Heart left ventricle (tissue), 16 donors: ENCODE data around the gene DEGS1. TPM values are rescaled to one million over a fixed set of nuclear protein-coding genes. Genes with fewer than 3 reads are reported as not detected.

Experiments used
- ATAC-seq, 4 donors: fragments of 200-7000 bp; cut with Tn5 transposase; one replicate each; pipeline ENCODE4 v1.9.1; 2020 to 2022; ENCODE audit warnings: moderate library complexity in 4 of 4, mild to moderate bottlenecking in 3 of 4, moderate number of reproducible peaks in 1 of 4
- DNase-seq, 5 donors: peaks; one replicate each; pipeline ENCODE4 v3.0.0-alpha.2; 2020
- H3K27ac ChIP-seq, 12 donors: fragments of 200-600 bp; sonication (generic) in 4 of 12; one replicate each; pipeline versions ENCODE4 v1.5.0 to v1.8.0; 2016 to 2022; ENCODE audit warnings: mild to moderate bottlenecking in 2 of 12
- H3K27me3 ChIP-seq, 9 donors: fragments of 200-600 bp; sonication (generic) in 2 of 9; one replicate each; pipeline versions ENCODE4 v1.5.1 to v1.8.0; 2016 to 2022; ENCODE audit warnings: mild to moderate bottlenecking in 3 of 9
- H3K36me3 ChIP-seq, 9 donors: fragments of 200-600 bp; sonication (generic) in 2 of 9; one replicate each; pipeline versions ENCODE4 v1.5.0 to v1.8.0; 2018 to 2022; ENCODE audit warnings: mild to moderate bottlenecking in 2 of 9
- H3K4me1 ChIP-seq, 12 donors: fragments of 200-600 bp; sonication (generic) in 4 of 12; one replicate each; pipeline versions ENCODE4 v1.5.0 to v1.8.0; 2016 to 2022; ENCODE audit warnings: mild to moderate bottlenecking in 3 of 12
- H3K4me3 ChIP-seq, 12 donors: fragments of 200-600 bp; sonication (generic) in 4 of 12; one replicate each; pipeline versions ENCODE4 v1.5.0 to v1.8.0; 2017 to 2022; ENCODE audit warnings: mild to moderate bottlenecking in 9 of 12, moderate library complexity in 4 of 12
- H3K9me3 ChIP-seq, 12 donors: fragments of 200-600 bp; sonication (generic) in 4 of 12; one replicate each; pipeline versions ENCODE4 v1.5.0 to v1.8.0; 2016 to 2022; ENCODE audit warnings: mild to moderate bottlenecking in 1 of 12
- CTCF ChIP-seq, 12 donors: fragments of 200-600 bp; sonication (generic) in 4 of 12; IDR thresholded peaks; one replicate each; pipeline versions ENCODE4 v1.5.0 to v1.8.0; 2018 to 2022; ENCODE audit warnings: antibody characterized with exemption in 12 of 12, mild to moderate bottlenecking in 5 of 12
- POLR2A ChIP-seq, 2 donors: fragments of 450-650 bp; IDR thresholded peaks; one replicate each; pipeline ENCODE4 v1.6.1; 2017; ENCODE audit warnings: antibody characterized with exemption in 2 of 2, mild to moderate bottlenecking in 2 of 2, moderate library complexity in 2 of 2
- WGBS, 4 donors: extraction: QIAGEN DNeasy Blood & Tissue Kit in 2 of 4; methylation state at CpG; one replicate each; pipeline versions ENCODE4 v1.1.5 to v1.1.7; 2013 to 2018; 5-methylcytosine and 5-hydroxymethylcytosine counted together
- intact Hi-C, 10 donors: fragments of 100-400 bp; cut with DNase I; formaldehyde crosslinking; loops; one replicate each; pipeline versions ENCODE4 v1.11.1 to v1.14.2; 2022
- polyA plus RNA-seq, 2 donors: library from polyadenylated mRNA; stranded (reverse); fragments of 200-250 nt; gene quantifications; one replicate each; pipeline ENCODE4 v1.2.3, GENCODE V29; 2013
- total RNA-seq, 9 donors: library from RNA; depleted of rRNA in 2 of 9; stranded (reverse); fragments of >200 nt in 2 of 9; fragmentation: NEBNext Ultra II Directional in 3 of 9; extraction: Animal tissue kit (Norgen Biotek cat#: 25700) in 3 of 9; gene quantifications; one replicate each; pipeline versions ENCODE4 v1.1.0 to v1.2.4, GENCODE V29; 2016 to 2023
- donor health status: ischemic (EF 13 %, LVEDD 7.1; RV severe dilation, severe dysfunction).
- donor health status: healthy with polysubstance abuse.
- donor health status: DM: no; HTN: yes; CAD: no.
- donor health status: DM: no; HTN: no; CAD: no.
- donor health status: ischemic (EF 25% LVEDD 6.9; RV normal size, moderate dysfunction).
- donor health status: ischemic (EF 25% LVEDD 5.7; RV mildly dilated, moderate dysfunction).
- donor health status: healthy.
- donor health status: DM: yes; HTN: yes; CAD: no.
- donor health status: ischemic (EF 35%, LVEDD 5.7; RV mildly dilated, moderate dysfunction).
- donor health status: nonischemic (EF 11% LVEDD 7.7; RV severe dilation, severe dysfunction).
- donor health status: DM: yes; HTN: yes; CAD: no.
- donor health status: PGD.
- donor health status: ischemic (EF 29% LVEDD 5.4; RV normal size, mild dysfunction).
- donor health status: nonischemic (EF 23%, LVEDD 6.1; RV moderate dilation, normal function).

DEGS1 gene
- total and polyA plus RNA-seq, 11 donors: 35.8 to 75.2 (median 46.3) TPM

- H3K36me3 ChIP-seq: no peaks in the 10 kb centered on the region
- no peaks in the 10 kb centered on the region for H3K9me3 ChIP-seq
- intact Hi-C loops: no loop called here
- no peak overlapping the region for H3K4me3 ChIP-seq
- H3K27me3 ChIP-seq: no peaks in the 10 kb centered on the region
- no peak overlapping the region for H3K27ac ChIP-seq
- 91 to 93% (median 92%) methylated on average over 9 of the region's 9 CpGs for WGBS, 4 donors
- ATAC-seq: no peak
- TF ChIP-seq POLR2A (IDR thresholded peaks at IDR 0.05) (no peak), CTCF (IDR thresholded peaks at IDR 0.05) (no peak)
- H3K4me1 ChIP-seq: peaks cover 0 to 11% (median 2%) of the 10 kb centered on the region in 12 donors
- no peak for DNase-seq
These were observed 5.6 kb upstream of the DEGS1 start for GRCh38 chr1:224177356-224177999.

- intact Hi-C loops: no loop called here
- 95 to 97% (median 96%) methylated on average over 5 of the region's 5 CpGs for WGBS, 4 donors
These were observed 4.1 kb upstream of the DEGS1 start for GRCh38 chr1:224178894-224179293.

GRCh38 chr1:224180783-224181452 lies 2.1 kb upstream of the DEGS1 start:
- 90 to 94% (median 91%) methylated on average over 11 of the region's 11 CpGs for WGBS, 4 donors
- no peak for TF ChIP-seq CTCF (IDR thresholded peaks at IDR 0.05)
- no peak for TF ChIP-seq POLR2A (IDR thresholded peaks at IDR 0.05)
- H3K9me3 ChIP-seq: no peaks in the 10 kb centered on the region
- intact Hi-C loops: loop anchor here in 3 of 10 donors (5.0 to 10.0 kb wide), 3 partner anchors 144 to 154 kb away; partner anchors contain the start of gene NVL (in 2 of the 3)
- H3K27me3 ChIP-seq: no peaks in the 10 kb centered on the region
- peaks cover 0 to 3% (median 0%) of the 10 kb centered on the region in 9 donors for H3K36me3 ChIP-seq
- ATAC-seq (no peak), DNase-seq (no peak)
- no peak overlapping the region for H3K4me3 ChIP-seq
- peaks cover 0 to 29% (median 18%) of the 10 kb centered on the region in 12 donors for H3K4me1 ChIP-seq
- no peak overlapping the region for H3K27ac ChIP-seq

More at GRCh38 chr1:224178894-224179293, 4.1 kb upstream of the DEGS1 start:
- no peak overlapping the region for H3K4me3 ChIP-seq
- ATAC-seq (no peak), DNase-seq (no peak)
- no peaks in the 10 kb centered on the region for H3K9me3 ChIP-seq
- peaks cover 0 to 15% (median 5%) of the 10 kb centered on the region in 12 donors for H3K4me1 ChIP-seq
- H3K27ac ChIP-seq: no peak overlapping the region
- H3K36me3 ChIP-seq: no peaks in the 10 kb centered on the region
- no peak for TF ChIP-seq POLR2A (IDR thresholded peaks at IDR 0.05)
- no peak for TF ChIP-seq CTCF (IDR thresholded peaks at IDR 0.05)
- no peaks in the 10 kb centered on the region for H3K27me3 ChIP-seq

- Histone ChIP-seq H3K27ac (no peak overlapping the region), H3K36me3 (peaks cover 0 to 3% (median 0%) of the 10 kb centered on the region in 9 donors), H3K4me3 (no peak overlapping the region), H3K27me3 (no peaks in the 10 kb centered on the region), H3K4me1 (peaks cover 0 to 31% (median 18%) of the 10 kb centered on the region in 12 donors), H3K9me3 (no peaks in the 10 kb centered on the region)
- DNase-seq (no peak), ATAC-seq (no peak)
- intact Hi-C loops: loop anchor here in 3 of 10 donors (5.0 to 10.0 kb wide), 3 partner anchors 143 to 153 kb away; partner anchors contain the start of gene NVL (in 2 of the 3)
- 93 to 97% (median 95%) methylated on average over 4 of the region's 4 CpGs for WGBS, 4 donors
- TF ChIP-seq CTCF (IDR thresholded peaks at IDR 0.05): no peak
- TF ChIP-seq POLR2A (IDR thresholded peaks at IDR 0.05): no peak
These were observed 1.6 kb upstream of the DEGS1 start for GRCh38 chr1:224181453-224181810.
